Lung (tissue), 12 donors: Measurements from ENCODE around the gene MYO18A. TPM values are rescaled to one million over a fixed set of nuclear protein-coding genes. Genes with fewer than 3 reads are reported as not detected.

Source experiments
- ATAC-seq: fragments of 200-7000 bp; cut with Tn5 transposase; one replicate; pipeline ENCODE4 v1.9.1; 2020; ENCODE audit warnings: moderate number of reproducible peaks; ENCODE audit not compliant: insufficient read depth, low FRiP score
- DNase-seq, 3 donors: peaks; one replicate each; pipeline ENCODE4 v3.0.0-alpha.2; 2013 to 2017
- H3K27ac ChIP-seq, 2 donors: one replicate each; pipeline ENCODE4 v1.5.1; 2013; ENCODE audit warnings: mild to moderate bottlenecking in 2 of 2, moderate library complexity in 2 of 2, control low read depth in 1 of 2, inconsistent platforms in 1 of 2, low read depth in 1 of 2, low read length in 1 of 2
- H3K27me3 ChIP-seq, 3 donors: one replicate each; pipeline ENCODE4 v1.5.1; 2013; ENCODE audit warnings: low read length in 2 of 3; ENCODE audit not compliant: control insufficient read depth in 3 of 3, insufficient read depth in 3 of 3
- H3K36me3 ChIP-seq, 4 donors: one replicate each; pipeline ENCODE4 v1.5.1; 2013; ENCODE audit warnings: low read length in 4 of 4, mild to moderate bottlenecking in 1 of 4, moderate library complexity in 1 of 4; ENCODE audit not compliant: control insufficient read depth in 4 of 4, insufficient read depth in 4 of 4
- H3K4me1 ChIP-seq, 5 donors: one replicate each; pipeline ENCODE4 v1.5.1; 2013; ENCODE audit warnings: low read length in 5 of 5, mild to moderate bottlenecking in 2 of 5, moderate library complexity in 1 of 5; ENCODE audit not compliant: control insufficient read depth in 5 of 5, insufficient read depth in 5 of 5
- H3K4me3 ChIP-seq: one replicate; pipeline ENCODE4 v1.5.1; 2013; ENCODE audit warnings: mild to moderate bottlenecking, control low read depth, moderate library complexity
- H3K9ac ChIP-seq, 2 donors: one replicate each; pipeline ENCODE4 v1.5.1; 2013; ENCODE audit warnings: low read length in 2 of 2, control low read depth in 1 of 2; ENCODE audit not compliant: insufficient read depth in 1 of 2
- H3K9me3 ChIP-seq, 4 donors: one replicate each; pipeline ENCODE4 v1.5.1; 2013; ENCODE audit warnings: low read length in 3 of 4, mild to moderate bottlenecking in 1 of 4, moderate library complexity in 1 of 4; ENCODE audit not compliant: control insufficient read depth in 4 of 4, insufficient read depth in 3 of 4
- WGBS, 2 donors: extraction: QIAGEN DNeasy Blood & Tissue Kit; methylation state at CpG; one replicate each; pipeline ENCODE4 v1.1.7; 2013; 5-methylcytosine and 5-hydroxymethylcytosine counted together
- polyA plus RNA-seq, 2 donors: library from polyadenylated mRNA; stranded (reverse); fragments of 200-250 nt; gene quantifications; one replicate each; pipeline ENCODE4 v1.2.1, GENCODE V29; 2013
- total RNA-seq, 2 donors: library from RNA; depleted of rRNA in 1 of 2; stranded (reverse); fragments of >200 nt in 1 of 2; gene quantifications; one replicate each; pipeline ENCODE4 v1.2.1, GENCODE V29; 2014 to 2021
- TF ChIP-seq, protein P1 (sequence below): IDR thresholded peaks from 2 replicates; pipeline ENCODE4 v1.5.1; 2012; ENCODE audit warnings: mild to moderate bottlenecking; ENCODE audit errors: control extremely low read depth, extremely low read depth
- donor health status: control.
- donor health status: control.
- donor health status: Bipolar disorder and iron deficiency.
- donor health status: healthy.
- donor health status: DM: yes; HTN: yes; CAD: no.

Gene MYO18A
- total and polyA plus RNA-seq, 4 donors = 19.0 to 65.2 (median 49.3) TPM

DNA sequence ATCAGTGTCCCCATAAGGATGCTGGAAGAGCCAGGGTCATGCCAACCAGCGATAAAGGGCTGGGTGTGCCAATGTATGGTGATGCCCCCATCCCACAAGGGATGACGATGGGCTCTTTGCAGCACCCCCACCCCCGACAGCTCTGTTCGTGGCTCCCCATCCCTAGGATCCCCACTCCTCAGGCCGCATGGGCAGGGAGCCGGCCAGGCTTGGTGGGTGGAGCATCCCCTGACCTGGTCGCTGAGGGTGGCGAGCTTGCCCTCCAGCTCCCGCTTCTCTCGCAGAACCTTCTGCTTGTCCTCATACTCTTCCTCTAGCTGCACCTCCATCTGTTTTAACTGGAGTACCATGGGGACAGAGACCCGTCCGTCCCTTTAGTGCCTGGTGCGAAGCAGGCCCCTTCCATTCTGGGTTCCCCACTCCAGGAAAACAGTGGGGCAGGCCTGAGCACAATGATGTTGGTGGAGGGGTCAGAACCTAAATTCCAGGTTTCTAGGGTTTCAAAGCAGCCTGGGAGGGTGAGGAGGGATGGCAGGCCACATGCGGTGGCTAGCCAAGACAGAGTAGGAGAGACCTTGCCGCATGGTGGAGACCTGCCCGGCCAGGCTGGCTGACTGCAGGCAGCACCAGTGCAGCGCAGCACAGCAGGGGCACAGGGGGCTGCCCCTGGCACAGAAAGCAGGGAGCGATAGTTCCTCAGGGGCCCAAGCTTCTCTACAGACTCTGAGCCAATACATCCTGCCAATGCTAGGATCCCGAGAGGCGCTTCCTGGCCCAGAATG, 86.9 kb downstream of the MYO18A start:
- no peak overlapping the region for H3K9ac ChIP-seq
- peaks cover 11 to 89% (median 25%) of the 10 kb centered on the region in 4 donors for H3K36me3 ChIP-seq
- 96 to 97% methylated on average over 20 of the region's 20 CpGs for WGBS, 2 donors
- H3K27ac ChIP-seq = no peak overlapping the region
- no peaks in the 10 kb centered on the region for H3K4me1 ChIP-seq
- ATAC-seq (no peak), DNase-seq (no peak)
- no peaks in the 10 kb centered on the region for H3K27me3 ChIP-seq
- TF ChIP-seq, protein P1, sequence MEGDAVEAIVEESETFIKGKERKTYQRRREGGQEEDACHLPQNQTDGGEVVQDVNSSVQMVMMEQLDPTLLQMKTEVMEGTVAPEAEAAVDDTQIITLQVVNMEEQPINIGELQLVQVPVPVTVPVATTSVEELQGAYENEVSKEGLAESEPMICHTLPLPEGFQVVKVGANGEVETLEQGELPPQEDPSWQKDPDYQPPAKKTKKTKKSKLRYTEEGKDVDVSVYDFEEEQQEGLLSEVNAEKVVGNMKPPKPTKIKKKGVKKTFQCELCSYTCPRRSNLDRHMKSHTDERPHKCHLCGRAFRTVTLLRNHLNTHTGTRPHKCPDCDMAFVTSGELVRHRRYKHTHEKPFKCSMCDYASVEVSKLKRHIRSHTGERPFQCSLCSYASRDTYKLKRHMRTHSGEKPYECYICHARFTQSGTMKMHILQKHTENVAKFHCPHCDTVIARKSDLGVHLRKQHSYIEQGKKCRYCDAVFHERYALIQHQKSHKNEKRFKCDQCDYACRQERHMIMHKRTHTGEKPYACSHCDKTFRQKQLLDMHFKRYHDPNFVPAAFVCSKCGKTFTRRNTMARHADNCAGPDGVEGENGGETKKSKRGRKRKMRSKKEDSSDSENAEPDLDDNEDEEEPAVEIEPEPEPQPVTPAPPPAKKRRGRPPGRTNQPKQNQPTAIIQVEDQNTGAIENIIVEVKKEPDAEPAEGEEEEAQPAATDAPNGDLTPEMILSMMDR = no peak
- H3K4me3 ChIP-seq = no peak overlapping the region
- no peaks in the 10 kb centered on the region for H3K9me3 ChIP-seq

DNA sequence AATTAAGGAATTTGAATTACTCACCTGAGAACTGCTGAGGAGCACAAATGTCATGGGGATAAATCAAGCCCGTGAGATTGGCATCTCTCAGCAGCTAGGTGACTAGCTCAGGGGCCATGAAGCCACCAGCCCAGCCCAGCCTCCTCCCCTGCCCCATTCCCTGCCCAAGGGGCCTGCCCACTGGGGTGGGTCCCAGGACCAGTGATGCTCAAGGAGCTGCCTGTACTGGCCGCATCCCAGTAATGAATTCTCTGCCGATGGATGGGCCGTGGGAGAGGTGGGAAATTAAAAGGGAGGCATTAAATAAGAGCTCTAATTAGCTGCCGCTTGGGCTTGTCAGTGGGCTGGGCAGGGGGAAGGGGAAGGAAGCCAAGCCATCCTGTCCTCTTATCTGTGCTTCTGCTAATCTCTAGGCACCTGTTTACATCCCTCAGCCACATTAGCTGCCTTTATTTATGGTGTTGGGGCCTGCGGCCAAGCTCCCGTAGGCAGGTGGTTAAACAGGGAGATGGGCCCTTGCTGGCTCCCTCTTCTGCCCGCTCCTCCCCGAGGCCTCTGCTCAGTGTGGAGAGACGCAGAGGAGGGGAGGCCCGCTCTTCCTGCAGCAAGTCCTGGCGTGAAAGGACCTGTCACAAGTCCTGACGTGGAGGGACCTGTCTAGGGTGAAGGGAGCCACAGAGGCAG, 88.5 kb downstream of the MYO18A start:
- Histone ChIP-seq H3K27me3 (no peaks in the 10 kb centered on the region), H3K4me1 (no peaks in the 10 kb centered on the region), H3K27ac (no peak overlapping the region), H3K36me3 (peaks cover 7 to 85% (median 19%) of the 10 kb centered on the region in 4 donors), H3K9me3 (no peaks in the 10 kb centered on the region), H3K4me3 (no peak overlapping the region), H3K9ac (no peak overlapping the region)
- 86 to 87% methylated on average over 12 to 13 of the region's 13 CpGs for WGBS, 2 donors
- TF ChIP-seq, protein P1 = no peak
- ATAC-seq (no peak), DNase-seq (no peak)

DNA sequence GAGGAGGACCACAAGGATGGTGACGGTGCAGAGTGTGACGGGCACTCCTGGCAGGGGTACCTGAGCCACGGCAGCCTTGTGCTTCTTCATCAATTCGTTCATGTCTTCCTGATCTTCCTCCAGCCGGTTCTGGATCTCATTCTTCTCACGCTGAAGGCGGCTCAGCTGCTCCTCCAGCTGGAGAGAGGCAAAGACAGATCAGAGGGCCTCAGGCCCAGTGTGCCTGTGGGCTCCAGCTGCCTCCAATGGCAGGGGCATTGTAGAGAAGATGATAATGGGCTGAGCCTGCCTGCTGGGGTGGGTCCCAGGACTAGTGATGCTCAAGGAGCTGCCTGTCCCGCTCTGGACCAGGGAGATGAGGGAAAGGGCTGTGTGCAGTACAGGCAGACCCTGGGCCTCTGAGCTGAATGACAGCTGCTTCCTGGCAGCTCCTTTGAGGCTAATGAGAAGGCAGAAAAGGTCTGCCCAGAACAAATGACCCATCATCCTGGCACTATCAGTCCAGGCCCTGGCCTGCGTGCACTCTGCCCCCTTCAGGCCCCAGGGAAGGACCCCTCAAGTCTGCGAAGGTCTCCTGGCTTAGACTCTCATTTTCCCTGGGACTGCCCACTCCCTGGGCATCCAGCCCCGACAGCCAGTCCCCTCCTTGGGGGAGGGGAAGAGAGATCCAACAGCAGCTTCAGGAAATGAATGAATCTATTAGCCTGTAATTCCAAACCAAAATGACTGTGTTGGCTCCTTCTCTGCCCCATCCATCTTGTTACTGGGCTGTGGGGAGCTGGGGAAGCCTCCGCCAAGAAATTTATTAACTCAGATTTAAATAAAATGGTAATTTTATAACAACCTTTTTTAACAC, 89.2 kb downstream of the MYO18A start:
- TF ChIP-seq, protein P1 = no peak
- H3K9ac ChIP-seq = no peak overlapping the region
- H3K9me3 ChIP-seq = no peaks in the 10 kb centered on the region
- peaks cover 12 to 85% (median 24%) of the 10 kb centered on the region in 4 donors for H3K36me3 ChIP-seq
- H3K4me3 ChIP-seq = no peak overlapping the region
- DNase-seq (no peak), ATAC-seq (no peak)
- no peaks in the 10 kb centered on the region for H3K27me3 ChIP-seq
- no peaks in the 10 kb centered on the region for H3K4me1 ChIP-seq
- 83 to 85% methylated on average over 12 of the region's 12 CpGs for WGBS, 2 donors
- no peak overlapping the region for H3K27ac ChIP-seq
